HG03558 (cell line): Measurements from ENCODE around the gene OR5K4.
"Not testable (repeated sequence)": the region's sequence is repeated elsewhere in the genome, so short reads cannot be mapped to it uniquely, and the experiment has no call there.

Experiments
- ATAC-seq: cut with Tn5 transposase; IDR thresholded peaks from one replicate; pipeline ENCODE4 v1.9.1; 2021; ENCODE audit warnings: moderate number of reproducible peaks; ENCODE audit not compliant: unreplicated experiment; ENCODE audit errors: extremely low read depth

Gene OR5K4

GRCh38 chr3:98367464-98368246 lies 14.0 kb downstream of the OR5K4 start:
- no peak for ATAC-seq

DNA sequence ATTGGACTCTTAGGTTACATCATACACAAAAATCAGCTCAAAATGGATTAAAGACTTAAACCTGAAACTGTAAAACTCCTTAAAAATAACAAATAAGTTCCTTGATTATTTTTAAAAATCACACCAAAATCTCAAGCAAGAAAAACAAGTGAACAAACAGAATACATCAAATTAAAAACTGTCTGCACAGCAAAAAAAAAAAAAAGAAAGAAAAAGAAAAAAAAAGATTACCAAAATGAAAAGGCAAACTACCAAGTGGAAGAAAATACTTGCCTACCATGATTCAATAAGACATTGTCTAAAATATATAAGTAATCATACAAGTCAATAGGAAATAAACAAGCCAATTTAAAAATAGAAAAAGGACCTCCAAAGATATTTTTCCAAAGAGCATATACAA lies 17.5 kb downstream of the OR5K4 start:
- no peak for ATAC-seq

DNA sequence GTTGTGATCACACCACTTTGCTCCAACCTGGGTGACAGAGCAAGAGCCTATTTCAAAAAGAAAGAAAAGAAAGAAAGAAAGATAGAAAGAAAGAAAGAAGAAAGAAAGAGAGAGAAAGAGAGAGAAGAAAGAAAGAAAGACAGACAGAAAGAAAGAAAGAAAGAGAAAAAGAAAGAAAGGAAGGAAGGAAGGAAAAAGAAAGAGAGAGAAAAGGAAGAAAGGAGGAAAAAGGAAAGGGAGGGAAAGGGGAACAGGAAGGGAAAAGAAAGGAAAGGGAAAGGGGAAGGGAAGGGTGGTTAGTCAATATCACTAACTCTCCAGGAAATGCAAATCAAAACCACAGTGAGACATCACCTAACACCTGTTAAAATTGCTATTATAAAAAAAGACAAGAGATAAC lies 18.2 kb downstream of the OR5K4 start:
- no peak for ATAC-seq

- ATAC-seq: no peak
Measured at GRCh38 chr3:98372445-98372844, 18.8 kb downstream of the OR5K4 start.

- no peak for ATAC-seq
Measured at GRCh38 chr3:98376631-98377030, 23.0 kb downstream of the OR5K4 start.

DNA sequence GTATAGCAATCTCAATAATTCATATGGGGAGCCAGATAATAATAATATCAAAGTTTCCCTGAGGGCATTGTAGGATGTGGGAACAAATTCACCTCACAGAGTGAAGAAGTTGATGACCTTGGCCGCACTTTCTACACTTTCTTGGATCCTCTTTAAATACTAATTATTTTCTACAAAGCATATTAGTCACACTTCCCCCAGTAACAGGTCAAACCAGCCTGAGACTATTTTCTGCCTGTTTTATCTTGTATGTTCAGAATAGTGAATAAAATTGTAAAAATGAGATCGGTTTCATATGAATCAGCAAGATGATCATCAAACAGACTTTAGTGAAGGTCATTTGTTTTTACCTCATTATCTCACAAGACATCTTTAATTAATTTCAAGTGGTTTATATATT lies 34.5 kb downstream of the OR5K4 start:
- ATAC-seq: no peak

DNA sequence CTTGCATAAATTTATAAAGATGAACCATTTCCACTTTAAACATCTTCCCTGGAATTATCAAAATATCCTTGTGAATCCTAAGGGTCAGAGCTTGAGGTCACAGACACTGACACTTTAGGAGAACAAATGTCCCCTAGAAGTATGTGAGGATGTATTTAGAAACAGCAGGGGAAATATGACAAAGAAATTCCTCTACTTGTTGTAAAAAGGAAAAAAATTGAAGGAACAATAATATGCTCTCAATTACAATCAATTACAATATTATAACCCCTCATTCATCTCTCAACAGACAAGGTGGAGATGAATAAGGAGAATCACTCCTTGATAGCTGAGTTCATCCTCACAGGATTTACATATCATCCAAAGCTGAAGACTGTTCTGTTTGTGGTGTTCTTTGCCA lies 36.7 kb downstream of the OR5K4 start, which contains the start of gene OR5K3:
Gene OR5K3 (plus strand): TSS at position 301 of the 400 bp plus-strand sequence. CDS start 0 bp downstream, at position 301.
- no peak for ATAC-seq

DNA sequence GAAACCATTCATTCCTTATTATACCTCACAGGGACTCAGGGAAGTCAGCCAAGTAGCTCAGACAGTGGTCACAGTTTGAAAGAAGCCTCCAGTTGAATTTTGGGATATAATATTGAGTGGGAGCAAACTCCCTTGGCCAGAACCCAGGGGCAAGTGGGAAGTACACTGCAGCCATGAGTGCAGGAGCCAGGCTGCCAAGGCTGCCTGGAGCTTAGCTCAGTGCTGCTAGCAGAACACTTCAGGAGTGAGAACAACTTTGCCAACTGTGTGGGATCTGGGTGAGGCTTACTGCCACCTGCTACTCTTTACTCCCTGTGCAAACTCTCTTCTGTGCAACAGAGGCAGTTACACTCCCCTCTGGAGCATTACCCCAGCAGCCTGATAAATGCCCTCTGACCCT lies 41.4 kb downstream of the OR5K4 start:
- no peak for ATAC-seq

DNA sequence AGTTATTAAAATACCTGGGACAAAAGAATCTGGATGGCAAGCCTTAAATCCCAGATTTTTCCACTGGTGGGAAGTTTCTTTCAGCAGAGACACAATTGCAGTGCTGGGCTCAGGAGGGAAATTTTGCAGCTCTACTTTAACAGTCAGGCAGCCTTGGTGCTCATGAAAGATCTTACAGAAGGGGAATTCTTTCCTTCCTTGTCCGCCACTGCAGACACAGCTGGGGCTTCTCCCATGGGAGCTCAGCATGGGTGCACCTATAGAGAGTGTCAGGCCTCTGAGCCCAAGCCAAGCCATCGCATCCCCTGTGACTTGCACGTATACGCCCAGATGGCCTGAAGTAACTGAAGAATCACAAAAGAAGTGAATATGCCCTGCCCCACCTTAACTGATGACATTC lies 42.8 kb downstream of the OR5K4 start:
- ATAC-seq: not testable (repeated sequence)

DNA sequence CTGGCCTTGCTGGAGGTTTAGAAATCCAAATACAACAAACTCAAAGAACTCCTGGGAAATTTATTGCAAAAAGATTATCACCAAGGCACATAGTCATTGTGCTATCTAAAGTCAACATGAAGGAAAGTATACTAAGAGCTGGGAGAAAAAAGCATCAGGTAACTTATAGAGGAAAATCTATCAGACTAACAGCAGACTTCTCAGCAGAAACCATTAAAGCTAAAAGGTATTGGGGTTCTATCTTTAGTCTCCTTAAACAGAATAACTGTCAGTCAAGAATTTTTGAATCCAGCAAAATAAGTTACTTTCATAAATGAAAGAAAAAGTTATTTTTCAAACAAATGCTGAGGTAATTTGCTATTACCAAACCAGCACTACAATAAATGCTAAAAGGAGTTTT lies 44.9 kb downstream of the OR5K4 start:
- no peak for ATAC-seq

GRCh38 chr3:98402507-98402906 lies 48.9 kb downstream of the OR5K4 start:
- no peak for ATAC-seq

GRCh38 chr3:98404010-98404409 lies 50.4 kb downstream of the OR5K4 start:
- ATAC-seq: no peak
